ENCODE results near the gene ZDHHC15.
A peak's percentile ranks its signal among the peaks of the same experiment; 100 is the strongest.
"Not testable (repeated sequence)": the region's sequence is repeated elsewhere in the genome, so short reads cannot be mapped to it uniquely, and the experiment has no call there.

ZDHHC15 gene

GRCh38 chrX:75522565-75523431 lies at the start of gene ZDHHC15:
Gene ZDHHC15, minus strand, starts transcription at chrX:75523037. Its CDS starts 13 bp downstream, at chrX:75523024.
- DNase-seq: peak in 1 of 2 experiments; percentile 9

- not testable (repeated sequence) for DNase-seq
These were observed 37.7 kb upstream of the ZDHHC15 start for GRCh38 chrX:75560544-75560943.

- DNase-seq: no peak
These were observed 24.9 kb upstream of the ZDHHC15 start for GRCh38 chrX:75547783-75548182.

- DNase-seq: no peak
These were observed 24.1 kb upstream of the ZDHHC15 start for GRCh38 chrX:75546724-75547511.

- no peak for DNase-seq
These were observed 21.9 kb upstream of the ZDHHC15 start for GRCh38 chrX:75544786-75545185.

- DNase-seq: no peak
These were observed 38.9 kb downstream of the ZDHHC15 start for GRCh38 chrX:75483933-75484332.

GRCh38 chrX:75461780-75462179 lies 61.1 kb downstream of the ZDHHC15 start:
- DNase-seq: not testable (repeated sequence)

GRCh38 chrX:75421688-75422230 lies 101.1 kb downstream of the ZDHHC15 start:
- no peak for DNase-seq

GRCh38 chrX:75407153-75407552 lies 115.7 kb downstream of the ZDHHC15 start:
- DNase-seq: not testable (repeated sequence)

GRCh38 chrX:75390470-75390869 lies 132.4 kb downstream of the ZDHHC15 start:
- DNase-seq: no peak

GRCh38 chrX:75369721-75370120 lies 153.1 kb downstream of the ZDHHC15 start:
- DNase-seq: no peak

- no peak for DNase-seq
These were observed 156.0 kb downstream of the ZDHHC15 start for GRCh38 chrX:75366861-75367260.

GRCh38 chrX:75365243-75365975 lies 157.4 kb downstream of the ZDHHC15 start:
- DNase-seq: no peak

GRCh38 chrX:75361788-75362187 lies 161.0 kb downstream of the ZDHHC15 start:
- no peak for DNase-seq

GRCh38 chrX:75348601-75349000 lies 174.2 kb downstream of the ZDHHC15 start:
- DNase-seq: not testable (repeated sequence)

- DNase-seq: no peak
These were observed 185.3 kb downstream of the ZDHHC15 start for GRCh38 chrX:75337525-75337924.

GRCh38 chrX:75335127-75335458 lies 187.7 kb downstream of the ZDHHC15 start:
- no peak for DNase-seq

- not testable (repeated sequence) for DNase-seq
These were observed 188.3 kb downstream of the ZDHHC15 start for GRCh38 chrX:75334407-75335126.

- no peak for DNase-seq
These were observed 195.2 kb downstream of the ZDHHC15 start for GRCh38 chrX:75327607-75328006.
